Stimulated activated CD4-positive, alpha-beta T cell treated with anti-CD3 and anti-CD28 coated beads, TNF-alpha, amount 100 ng/mL, for 48 hours (primary cell): ENCODE results near the gene HSFX3.
"Not testable (repeated sequence)": the region's sequence is repeated elsewhere in the genome, so short reads cannot be mapped to it uniquely, and the experiment has no call there.

Experiments used
- DNase-seq, 3 donors: peaks; one replicate each; pipeline ENCODE4 v3.0.0-alpha.2; 2020; ENCODE audit warnings: low read depth in 3 of 3

Gene HSFX3

DNA sequence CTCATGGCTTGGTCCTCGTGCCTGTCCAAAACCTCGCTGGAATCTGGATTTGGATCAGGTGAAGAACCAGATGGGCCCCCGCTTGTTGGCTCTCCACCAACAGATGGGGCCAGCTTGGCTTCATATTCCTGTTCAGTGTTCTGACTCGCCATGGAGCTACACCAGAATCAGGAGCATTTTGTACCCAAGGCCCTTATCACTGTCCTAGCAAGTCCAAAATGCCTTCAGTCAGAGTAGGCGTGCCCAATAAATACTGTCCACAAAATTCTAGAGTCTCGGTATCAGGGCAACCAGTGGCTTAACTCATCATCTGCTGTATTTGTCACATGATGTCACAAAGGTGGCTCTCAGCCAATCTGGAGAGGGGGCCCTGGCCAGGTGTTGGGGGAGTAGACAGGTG lies at the start of gene HSFX3:
TSS of gene HSFX3 (minus strand) at position 224 of the 400 bp plus-strand sequence. CDS start at position 152, 72 bp downstream.
- DNase-seq, result not testable (repeated sequence)

GRCh38 chrX:149598603-149599002 lies 48.9 kb upstream of the HSFX3 start:
- not testable (repeated sequence) for DNase-seq

DNA sequence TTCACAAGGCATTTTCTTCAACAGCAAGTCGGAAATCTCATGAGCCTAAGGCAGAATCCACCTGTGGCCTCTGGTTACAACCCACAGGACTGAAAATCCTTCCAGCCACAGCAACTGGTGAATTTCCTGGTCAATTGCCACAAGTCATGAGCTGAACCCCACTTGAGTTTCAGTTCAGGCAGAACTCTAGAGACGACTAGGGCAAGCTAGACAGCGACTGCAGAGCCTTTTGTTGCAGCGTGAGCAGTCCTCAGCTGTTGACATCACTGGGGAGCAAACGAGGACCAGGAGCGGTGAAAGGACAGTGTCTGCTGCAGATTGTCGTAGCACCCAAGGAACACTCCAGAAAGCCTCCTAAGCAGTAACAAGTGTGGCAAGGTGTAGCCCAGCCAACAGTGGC lies 46.2 kb upstream of the HSFX3 start:
- DNase-seq, result not testable (repeated sequence)

DNA sequence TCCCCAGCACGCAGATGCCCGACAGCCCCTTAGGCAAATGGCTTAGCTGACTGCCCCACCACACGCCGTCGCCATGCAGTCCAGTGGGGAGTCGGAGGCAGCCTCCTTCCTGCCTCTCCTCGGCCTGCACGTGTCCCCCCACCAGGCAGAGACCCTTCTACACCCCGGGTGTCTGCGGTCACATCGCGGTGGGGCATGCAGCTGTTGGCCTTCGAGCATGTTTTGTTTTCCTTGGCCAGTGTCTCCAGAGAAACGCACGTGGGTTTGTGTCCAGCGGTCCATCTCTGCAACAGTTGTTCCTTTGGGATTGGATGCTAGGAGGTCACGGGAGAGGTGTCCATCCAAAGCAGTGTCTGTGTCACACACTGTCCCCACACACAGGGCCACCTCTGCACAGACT lies 45.5 kb upstream of the HSFX3 start, which contains the start of gene HSFX2:
TSS of gene HSFX2 (minus strand) at position 101 of the 400 bp plus-strand sequence. CDS start 614 bp downstream, outside the sequence.
- not testable (repeated sequence) for DNase-seq

- DNase-seq, result not testable (repeated sequence)
These were observed 41.3 kb upstream of the HSFX3 start for GRCh38 chrX:149590993-149591392.

DNA sequence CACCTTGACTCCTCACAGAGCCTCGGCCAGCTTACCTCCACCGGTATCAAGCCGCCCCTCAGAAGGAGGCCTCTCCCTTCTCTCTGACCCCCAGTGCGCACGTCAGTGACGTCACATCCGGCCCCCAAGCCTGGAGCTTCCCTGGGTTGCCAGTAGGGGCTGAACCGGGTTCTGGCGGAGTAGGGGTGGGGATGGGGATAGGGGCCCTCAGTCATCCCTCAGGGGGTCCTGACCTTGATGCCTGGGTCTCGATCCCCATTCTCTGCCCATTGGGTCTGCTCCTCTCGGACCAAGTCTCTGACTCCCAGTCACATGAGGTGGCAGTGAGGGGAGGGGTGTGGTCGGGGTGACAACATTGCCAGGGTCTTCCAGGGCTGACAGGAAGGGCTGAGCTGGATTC lies 37.6 kb upstream of the HSFX3 start, which contains the start of gene MAGEA9B:
TSS of gene MAGEA9B (minus strand) at position 101 of the 400 bp plus-strand sequence. CDS start 4,280 bp downstream, outside the sequence.
- not testable (repeated sequence) for DNase-seq

- not testable (repeated sequence) for DNase-seq
These were observed 35.9 kb upstream of the HSFX3 start for GRCh38 chrX:149585631-149586030.

DNA sequence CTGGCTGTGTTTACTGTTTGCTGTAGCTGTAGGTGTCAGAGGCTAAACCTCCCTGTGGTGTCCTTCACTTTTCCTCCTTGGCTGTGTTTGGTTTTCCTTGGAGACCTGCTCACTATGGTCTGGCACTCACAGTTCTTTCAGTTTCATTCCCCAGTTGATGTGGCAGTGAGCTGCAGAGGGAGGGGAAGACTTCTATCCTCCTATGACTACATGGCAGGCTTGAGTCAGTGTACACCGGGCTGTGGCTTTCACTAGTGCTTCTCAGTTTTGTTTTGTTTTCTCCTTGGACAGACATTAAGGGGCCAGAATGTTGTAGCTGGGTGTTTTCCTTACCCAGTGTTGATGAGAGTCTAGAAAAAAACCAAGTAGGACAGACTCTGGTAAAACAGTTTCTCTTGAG lies 23.7 kb upstream of the HSFX3 start:
- DNase-seq, result not testable (repeated sequence)

DNA sequence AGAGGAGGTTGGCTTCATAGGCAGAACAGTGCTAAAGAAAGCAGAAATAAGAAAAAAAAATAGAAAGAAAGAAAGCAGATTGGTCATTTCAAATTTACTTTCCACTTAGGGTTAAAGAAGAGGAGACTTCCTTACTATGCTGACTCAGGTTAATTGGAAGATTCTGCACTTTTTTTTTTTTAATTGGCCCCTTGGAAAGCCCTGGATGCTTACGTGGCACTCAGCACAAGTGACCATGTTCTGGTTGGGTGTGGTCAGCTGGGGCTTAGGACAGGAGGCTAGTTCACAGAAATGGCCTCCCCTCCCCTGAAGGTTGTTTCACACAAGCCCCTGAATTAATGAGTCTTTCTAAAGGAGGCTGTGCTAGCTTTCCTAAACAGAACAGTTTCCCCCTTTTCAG lies 23.0 kb upstream of the HSFX3 start:
- DNase-seq, result no peak

- no peak for DNase-seq
These were observed 22.0 kb upstream of the HSFX3 start for GRCh38 chrX:149571770-149572169.

- DNase-seq, result no peak
These were observed 20.9 kb upstream of the HSFX3 start for GRCh38 chrX:149570668-149571067.

- no peak for DNase-seq
These were observed 20.0 kb upstream of the HSFX3 start for GRCh38 chrX:149569770-149570169.

DNA sequence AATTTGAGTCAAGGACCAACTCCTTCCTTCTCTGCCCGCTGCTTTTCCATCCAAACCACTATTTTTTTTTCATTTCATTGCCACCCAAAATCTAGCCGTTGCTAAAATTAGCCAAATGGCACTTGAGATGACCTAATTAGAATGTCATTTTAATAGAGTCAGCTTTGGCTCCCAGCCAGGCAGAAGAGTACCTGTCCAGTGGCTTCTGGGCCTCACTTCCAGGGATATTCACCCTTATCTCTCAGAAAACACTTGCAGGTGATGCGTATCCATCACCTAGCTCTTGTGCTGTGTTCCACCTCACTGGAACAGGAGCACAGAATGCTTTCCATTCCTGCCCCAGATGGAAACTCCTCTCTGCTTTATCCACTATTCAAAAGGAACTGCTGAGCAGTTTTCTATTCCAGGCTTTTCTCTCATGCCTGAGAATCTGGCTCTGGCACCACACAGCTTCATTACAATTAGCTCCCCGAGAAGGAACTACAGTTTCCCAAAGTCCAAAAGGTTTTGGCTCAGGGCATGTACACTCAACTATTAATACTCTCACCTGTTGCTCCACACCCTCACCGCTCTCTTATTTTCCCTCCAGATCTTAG lies 19.1 kb upstream of the HSFX3 start:
- DNase-seq, result no peak

GRCh38 chrX:149567621-149568417 lies 18.1 kb upstream of the HSFX3 start:
- DNase-seq, result no peak

- no peak for DNase-seq
These were observed 13.6 kb upstream of the HSFX3 start for GRCh38 chrX:149563359-149563758.

DNA sequence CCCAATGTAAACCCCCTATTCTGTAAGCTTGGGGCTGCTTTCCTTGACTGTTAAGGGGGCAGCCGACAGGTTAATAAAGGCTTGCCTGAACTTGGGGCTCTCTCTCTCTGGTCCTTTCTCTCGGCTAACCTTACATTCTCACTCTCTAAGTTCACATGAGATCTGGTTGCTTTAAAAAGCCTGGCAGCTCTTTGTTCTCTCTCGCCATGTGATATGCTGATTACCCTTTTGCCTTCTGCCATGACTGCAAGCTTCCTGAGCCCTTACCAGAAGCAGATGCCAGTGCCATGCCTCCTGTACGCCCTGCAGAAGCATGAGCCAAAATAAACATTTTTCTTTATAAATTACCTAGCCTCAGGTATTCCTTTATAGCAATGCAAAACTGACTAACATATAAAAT lies 5.5 kb upstream of the HSFX3 start:
- not testable (repeated sequence) for DNase-seq

DNA sequence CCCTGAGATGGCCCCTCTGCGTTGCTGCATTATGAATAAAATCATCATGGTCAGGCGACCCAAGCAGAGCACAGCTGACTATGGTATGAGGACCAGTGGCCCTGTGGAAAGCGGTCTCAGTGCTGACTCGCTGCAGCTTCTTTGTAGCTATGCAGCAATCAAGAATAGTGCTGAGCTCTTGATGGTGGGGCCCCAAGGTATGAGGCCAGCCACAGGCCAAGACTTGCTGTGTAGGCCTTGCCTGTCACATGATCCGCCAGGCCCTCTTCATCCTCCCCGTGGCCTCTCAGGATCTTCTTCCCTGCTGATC lies 2.2 kb upstream of the HSFX3 start:
- not testable (repeated sequence) for DNase-seq

DNA sequence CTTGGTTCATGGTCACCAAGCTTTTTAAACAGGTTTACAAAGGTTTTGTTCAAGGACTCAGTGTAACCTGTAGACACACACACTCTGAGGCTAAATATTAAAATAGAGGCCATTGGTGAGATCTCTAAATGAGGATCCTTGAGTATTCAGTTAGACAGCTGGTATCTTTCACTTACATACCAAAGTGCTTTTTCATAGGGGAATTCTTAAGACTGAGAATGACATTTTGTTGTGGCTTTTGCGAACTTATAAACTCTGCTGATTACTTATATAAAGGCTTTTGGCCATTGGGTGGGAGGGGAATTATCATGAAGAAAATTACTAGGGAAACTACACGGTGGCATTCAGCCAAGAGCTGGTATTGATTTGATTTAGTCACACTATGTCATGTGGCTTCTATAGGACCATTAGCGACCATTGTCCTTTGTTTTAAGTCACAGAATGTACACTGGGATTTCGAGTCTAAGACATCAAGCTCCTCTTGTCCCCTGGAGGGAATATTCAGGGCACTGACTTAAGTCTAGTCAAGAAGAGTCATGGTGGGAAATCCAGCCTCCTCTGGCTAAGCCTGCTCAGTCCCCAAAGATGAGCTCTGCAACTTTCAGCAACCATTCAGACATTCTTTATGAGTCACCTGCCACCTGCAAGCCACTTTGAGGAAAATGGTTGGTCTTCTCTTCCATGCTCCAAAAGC lies 1.7 kb upstream of the HSFX3 start:
- not testable (repeated sequence) for DNase-seq

GRCh38 chrX:149550454-149550853 lies 730 bp upstream of the HSFX3 start:
- DNase-seq, result not testable (repeated sequence)

DNA sequence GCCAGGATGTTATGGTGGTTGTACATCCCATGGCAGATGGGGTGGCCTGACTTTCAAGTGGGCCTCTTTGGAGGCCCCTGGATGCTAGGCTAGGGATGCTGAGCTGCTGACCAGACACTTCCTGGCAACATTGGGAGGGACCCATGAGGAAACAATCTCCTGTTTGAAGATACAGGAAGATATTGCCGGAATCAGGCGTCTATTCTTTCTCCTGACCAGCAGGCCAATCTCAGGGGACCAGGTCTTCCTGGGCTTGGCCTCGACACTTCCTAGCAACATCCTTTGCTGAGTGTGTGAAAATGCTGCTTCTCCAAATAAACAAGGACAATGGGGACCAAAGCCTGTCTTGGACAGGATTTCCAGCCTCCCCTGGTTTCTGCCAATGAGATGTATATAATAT lies 1.9 kb downstream of the HSFX3 start:
- DNase-seq, result not testable (repeated sequence)

DNA sequence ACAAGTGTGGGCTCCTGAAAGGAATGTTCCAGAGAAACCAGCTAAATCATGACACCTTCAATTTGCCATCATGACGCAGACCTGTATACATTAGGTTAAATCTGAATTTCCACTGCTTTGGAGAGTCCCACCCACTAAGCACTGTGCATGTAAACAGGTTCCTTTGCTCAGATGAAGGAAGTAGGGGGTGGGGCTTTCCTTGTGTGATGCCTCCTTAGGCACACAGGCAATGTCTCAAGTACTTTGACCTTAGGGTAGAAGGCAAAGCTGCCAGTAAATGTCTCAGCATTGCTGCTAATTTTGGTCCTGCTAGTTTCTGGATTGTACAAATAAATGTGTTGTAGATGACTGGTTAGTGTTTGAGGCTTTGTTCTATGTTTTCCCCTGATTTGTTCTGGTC lies 2.8 kb downstream of the HSFX3 start:
- not testable (repeated sequence) for DNase-seq
